ENCODE data around the gene TFDP2.

Gene TFDP2

DNA sequence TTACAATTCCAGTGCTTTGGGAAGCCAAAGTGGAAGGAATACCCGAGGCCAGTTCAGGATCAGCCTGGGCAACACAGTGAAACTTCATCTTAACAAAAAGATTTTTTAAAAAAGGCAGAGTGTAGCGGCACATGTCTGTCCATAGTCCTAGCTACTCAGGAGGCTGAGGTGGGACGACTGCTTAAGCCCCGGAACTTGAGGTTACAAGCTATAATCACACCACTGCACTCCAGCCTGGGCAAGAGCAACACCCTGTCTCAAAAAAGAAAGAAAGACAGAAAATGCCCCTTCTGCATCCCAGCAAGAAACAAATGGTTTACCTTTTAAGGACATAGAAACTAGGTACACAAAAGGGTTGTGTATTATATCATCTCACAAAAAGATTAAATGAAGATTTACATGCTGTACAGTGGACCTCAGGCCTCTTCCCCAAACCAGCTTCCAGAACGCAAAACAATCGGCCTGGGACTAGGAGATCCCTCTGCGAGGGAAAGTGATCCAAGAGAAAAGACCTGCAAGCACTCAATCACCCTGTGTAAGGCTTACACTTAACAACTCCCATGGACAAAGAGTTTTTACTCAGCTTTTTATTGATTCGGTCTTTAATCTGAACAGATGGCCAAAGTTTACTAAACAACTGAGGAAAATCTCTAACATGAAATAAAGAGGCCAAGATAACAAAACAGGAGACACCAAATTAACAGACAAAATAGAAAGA is 21.2 kb downstream of the TFDP2 start:
- Histone ChIP-seq H3K4me3 (ENCODE audit: low read depth in 1 of 5, low read length in 5 of 5) (no peak overlapping the region), H3K9me3 (ENCODE audit: control insufficient read depth in 5 of 5, low read length in 5 of 5) (no peaks in the 10 kb centered on the region), H3K27ac (ENCODE audit: low read depth, low read length) (no peak overlapping the region), H3K4me1 (ENCODE audit: control insufficient read depth in 5 of 5, insufficient read depth in 5 of 5, low read length in 5 of 5) (peaks cover 0 to 3% (median 0%) of the 10 kb centered on the region in 5 donors), H3K9ac (ENCODE audit: low read length in 5 of 5) (peak overlapping the region in 1 of 5 donors; percentile 5), H3K27me3 (ENCODE audit: control insufficient read depth in 5 of 5, insufficient read depth in 4 of 5, low read length in 5 of 5) (no peaks in the 10 kb centered on the region), H3K36me3 (ENCODE audit: control insufficient read depth in 5 of 5, insufficient read depth in 5 of 5, low read length in 5 of 5) (no peaks in the 10 kb centered on the region)

DNA sequence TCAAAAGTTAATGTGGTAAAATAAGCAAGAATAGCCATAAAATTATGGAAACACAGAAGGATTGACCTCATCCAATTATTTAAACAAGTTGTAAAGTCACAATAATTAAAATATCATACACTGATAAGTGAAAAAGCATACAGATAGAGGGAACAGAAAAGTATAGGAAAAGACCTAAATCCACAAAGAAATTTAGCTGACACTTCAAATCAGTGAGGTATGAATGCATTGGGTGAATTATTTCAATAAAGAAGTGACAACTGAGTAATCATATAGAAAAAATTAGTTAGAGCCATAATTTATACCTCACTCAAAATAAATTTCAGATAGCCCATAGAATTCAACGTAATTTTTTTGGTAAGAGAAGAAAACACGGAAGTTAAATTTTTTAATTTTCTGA is 25.1 kb downstream of the TFDP2 start:
- Histone ChIP-seq H3K4me3 (ENCODE audit: low read depth in 1 of 5, low read length in 5 of 5) (no peak overlapping the region), H3K27ac (ENCODE audit: low read depth, low read length) (no peak overlapping the region), H3K9ac (ENCODE audit: low read length in 5 of 5) (no peak overlapping the region), H3K4me1 (ENCODE audit: control insufficient read depth in 5 of 5, insufficient read depth in 5 of 5, low read length in 5 of 5) (peaks cover 0 to 16% (median 7%) of the 10 kb centered on the region in 5 donors), H3K36me3 (ENCODE audit: control insufficient read depth in 5 of 5, insufficient read depth in 5 of 5, low read length in 5 of 5) (no peaks in the 10 kb centered on the region), H3K9me3 (ENCODE audit: control insufficient read depth in 5 of 5, low read length in 5 of 5) (no peaks in the 10 kb centered on the region), H3K27me3 (ENCODE audit: control insufficient read depth in 5 of 5, insufficient read depth in 4 of 5, low read length in 5 of 5) (no peaks in the 10 kb centered on the region)

DNA sequence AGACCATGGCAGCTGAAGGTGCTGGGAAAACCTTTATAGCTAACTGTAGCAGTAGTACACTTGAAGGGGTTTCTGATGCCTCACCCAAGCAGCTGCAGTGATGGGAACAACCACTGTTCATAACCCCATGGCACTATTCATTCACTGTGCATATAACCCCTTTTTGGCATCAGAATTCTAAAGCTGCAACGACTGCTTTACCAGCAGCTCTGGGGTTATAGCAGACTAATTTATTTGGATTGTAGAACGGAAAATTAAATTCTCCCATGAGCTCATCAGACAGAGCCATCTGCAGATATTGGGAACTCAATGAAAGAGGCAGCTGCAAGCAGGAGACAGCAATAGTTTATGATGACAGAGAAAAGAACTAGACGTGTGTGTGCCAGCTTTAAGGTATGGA is 28.6 kb downstream of the TFDP2 start:
- Histone ChIP-seq H3K4me1 (ENCODE audit: control insufficient read depth in 5 of 5, insufficient read depth in 5 of 5, low read length in 5 of 5) (peaks cover 0 to 37% (median 17%) of the 10 kb centered on the region in 5 donors), H3K9ac (ENCODE audit: low read length in 5 of 5) (no peak overlapping the region), H3K9me3 (ENCODE audit: control insufficient read depth in 5 of 5, low read length in 5 of 5) (no peaks in the 10 kb centered on the region), H3K4me3 (ENCODE audit: low read depth in 1 of 5, low read length in 5 of 5) (no peak overlapping the region), H3K27me3 (ENCODE audit: control insufficient read depth in 5 of 5, insufficient read depth in 4 of 5, low read length in 5 of 5) (no peaks in the 10 kb centered on the region), H3K27ac (ENCODE audit: low read depth, low read length) (peak overlapping the region; percentile 21), H3K36me3 (ENCODE audit: control insufficient read depth in 5 of 5, insufficient read depth in 5 of 5, low read length in 5 of 5) (no peaks in the 10 kb centered on the region)

DNA sequence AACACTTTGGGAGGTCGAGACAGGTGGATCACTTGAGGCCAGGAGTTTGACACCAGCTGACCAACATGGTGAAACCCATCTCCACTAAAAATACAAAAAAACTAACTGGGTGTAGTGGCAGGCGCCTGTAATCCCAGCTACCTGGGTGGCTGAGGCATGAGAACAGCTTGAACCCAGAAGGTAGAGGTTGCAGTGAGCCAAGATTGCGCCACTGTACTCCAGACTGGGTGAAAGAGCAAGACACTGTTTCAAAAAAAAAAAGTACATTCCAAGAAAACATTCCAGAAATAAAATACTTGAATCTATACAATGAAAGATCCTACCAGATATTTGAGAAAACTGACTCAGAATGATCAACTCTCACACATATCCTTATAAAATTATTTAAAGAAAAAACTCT is 30.4 kb downstream of the TFDP2 start:
- peaks cover 0 to 43% (median 20%) of the 10 kb centered on the region in 5 donors for H3K4me1 ChIP-seq (ENCODE audit: control insufficient read depth in 5 of 5, insufficient read depth in 5 of 5, low read length in 5 of 5)
- no peak overlapping the region for H3K4me3 ChIP-seq (ENCODE audit: low read depth in 1 of 5, low read length in 5 of 5)
- no peaks in the 10 kb centered on the region for H3K9me3 ChIP-seq (ENCODE audit: control insufficient read depth in 5 of 5, low read length in 5 of 5)
- no peak overlapping the region for H3K9ac ChIP-seq (ENCODE audit: low read length in 5 of 5)
- H3K27me3 ChIP-seq (ENCODE audit: control insufficient read depth in 5 of 5, insufficient read depth in 4 of 5, low read length in 5 of 5), result no peaks in the 10 kb centered on the region
- no peak overlapping the region for H3K27ac ChIP-seq (ENCODE audit: low read depth, low read length)
- no peaks in the 10 kb centered on the region for H3K36me3 ChIP-seq (ENCODE audit: control insufficient read depth in 5 of 5, insufficient read depth in 5 of 5, low read length in 5 of 5)

DNA sequence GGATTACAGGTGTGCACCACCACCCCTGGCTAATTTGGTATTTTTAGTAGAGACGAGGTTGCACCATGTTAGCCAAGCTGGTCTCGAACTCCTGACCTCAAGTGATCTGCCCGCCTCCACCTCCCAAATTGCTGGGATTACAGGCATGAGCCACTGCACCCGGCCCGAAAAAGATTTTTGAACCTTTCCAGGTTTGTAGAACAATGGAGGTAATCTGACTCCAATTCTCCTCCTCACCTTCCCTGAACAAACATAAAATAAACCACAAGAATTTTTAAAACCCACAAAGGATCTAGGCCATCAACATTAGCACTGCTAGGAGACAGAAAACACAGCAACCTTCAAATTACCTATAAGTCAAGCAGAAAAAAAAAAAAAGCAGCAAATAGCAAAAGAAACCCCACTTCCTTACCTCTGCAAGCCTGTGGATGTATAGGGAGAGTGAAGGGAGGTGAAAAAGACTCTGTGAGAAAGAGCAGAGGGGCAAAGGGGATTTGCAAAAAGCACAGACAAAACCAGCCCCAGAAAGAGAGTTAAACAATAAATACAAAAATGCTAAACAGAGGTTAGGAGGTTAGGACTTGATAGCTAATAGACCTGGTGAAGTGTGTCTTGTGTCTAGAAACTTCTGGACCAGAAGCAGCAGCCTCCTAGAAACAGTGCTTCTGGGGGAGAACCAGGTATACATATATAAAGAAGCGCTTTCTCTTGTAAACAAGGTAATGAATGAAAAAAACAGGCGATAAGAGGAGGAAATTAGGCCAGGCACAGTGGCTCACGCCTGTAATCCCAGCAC is 32.1 kb downstream of the TFDP2 start:
- H3K36me3 ChIP-seq (ENCODE audit: control insufficient read depth in 5 of 5, insufficient read depth in 5 of 5, low read length in 5 of 5), result no peaks in the 10 kb centered on the region
- no peak overlapping the region for H3K4me3 ChIP-seq (ENCODE audit: low read depth in 1 of 5, low read length in 5 of 5)
- H3K9me3 ChIP-seq (ENCODE audit: control insufficient read depth in 5 of 5, low read length in 5 of 5), result peaks cover 0 to 3% (median 2%) of the 10 kb centered on the region in 5 donors
- peak overlapping the region; percentile 81 for H3K27ac ChIP-seq (ENCODE audit: low read depth, low read length)
- H3K4me1 ChIP-seq (ENCODE audit: control insufficient read depth in 5 of 5, insufficient read depth in 5 of 5, low read length in 5 of 5), result peaks cover 0 to 39% (median 17%) of the 10 kb centered on the region in 5 donors
- peak overlapping the region in 1 of 5 donors; percentile 28 for H3K9ac ChIP-seq (ENCODE audit: low read length in 5 of 5)
- no peaks in the 10 kb centered on the region for H3K27me3 ChIP-seq (ENCODE audit: control insufficient read depth in 5 of 5, insufficient read depth in 4 of 5, low read length in 5 of 5)

DNA sequence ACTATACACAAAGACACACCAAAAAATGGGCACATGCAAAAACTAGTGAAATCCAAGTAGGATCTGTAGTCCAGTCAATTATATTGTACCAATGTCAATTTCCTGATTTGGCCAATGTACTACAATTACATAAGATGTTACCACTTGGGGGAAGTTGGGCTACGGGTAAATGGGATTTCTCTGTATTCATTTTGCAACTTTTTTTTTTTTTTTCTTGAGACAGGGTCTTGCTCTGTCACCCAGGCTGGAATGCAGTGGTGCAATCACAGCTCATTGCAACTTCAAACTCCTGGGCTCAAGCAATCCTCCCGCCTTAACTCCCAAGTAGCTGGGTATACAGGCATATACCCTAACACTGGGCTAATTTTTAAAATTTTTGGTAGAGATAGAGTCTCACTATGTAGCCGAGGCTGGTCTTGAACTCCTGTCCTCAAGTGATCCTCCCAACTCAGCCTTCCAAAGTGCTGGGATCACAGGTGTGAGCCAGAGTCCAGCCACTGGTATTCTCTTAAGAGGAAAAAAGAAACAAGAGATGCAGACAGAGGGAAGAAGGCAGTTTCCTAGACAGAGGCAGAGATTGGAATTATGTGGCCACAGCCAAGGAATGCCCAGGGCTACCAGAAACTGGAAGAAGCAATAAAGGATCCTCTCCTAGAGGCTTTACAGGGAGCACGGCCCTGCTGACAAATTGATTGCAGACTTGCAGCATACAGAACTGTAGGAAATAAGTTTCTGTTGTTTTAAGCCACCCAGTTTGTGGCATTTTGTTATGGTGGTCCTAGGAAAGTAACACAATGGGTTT is 33.3 kb downstream of the TFDP2 start:
- Histone ChIP-seq H3K4me1 (ENCODE audit: control insufficient read depth in 5 of 5, insufficient read depth in 5 of 5, low read length in 5 of 5) (peaks cover 0 to 38% (median 17%) of the 10 kb centered on the region in 5 donors), H3K9me3 (ENCODE audit: control insufficient read depth in 5 of 5, low read length in 5 of 5) (peaks cover 0 to 4% (median 2%) of the 10 kb centered on the region in 5 donors), H3K36me3 (ENCODE audit: control insufficient read depth in 5 of 5, insufficient read depth in 5 of 5, low read length in 5 of 5) (no peaks in the 10 kb centered on the region), H3K27ac (ENCODE audit: low read depth, low read length) (peak overlapping the region; percentile 81), H3K27me3 (ENCODE audit: control insufficient read depth in 5 of 5, insufficient read depth in 4 of 5, low read length in 5 of 5) (no peaks in the 10 kb centered on the region), H3K4me3 (ENCODE audit: low read depth in 1 of 5, low read length in 5 of 5) (no peak overlapping the region), H3K9ac (ENCODE audit: low read length in 5 of 5) (peak overlapping the region in 2 of 5 donors; percentile 45 to 63)

DNA sequence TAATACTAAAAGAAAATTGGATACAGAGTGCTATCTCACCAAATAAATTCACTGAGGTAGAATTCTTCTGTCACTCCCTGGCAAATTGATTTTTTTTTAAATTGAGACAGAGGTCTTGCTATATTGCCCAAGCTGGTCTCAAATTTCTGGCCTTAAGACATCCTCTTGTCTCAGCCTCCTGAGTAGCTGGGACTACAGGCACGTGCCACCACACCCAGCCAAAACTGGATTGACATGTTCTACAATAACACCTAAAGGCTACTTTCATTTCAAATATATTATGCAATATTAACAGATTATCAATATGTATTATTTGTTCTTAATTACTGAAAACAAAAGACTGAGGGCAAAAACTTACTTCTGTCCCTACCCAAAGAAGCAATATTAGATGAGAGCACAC is 36.7 kb downstream of the TFDP2 start:
- no peak overlapping the region for H3K9ac ChIP-seq (ENCODE audit: low read length in 5 of 5)
- H3K4me3 ChIP-seq (ENCODE audit: low read depth in 1 of 5, low read length in 5 of 5), result no peak overlapping the region
- H3K36me3 ChIP-seq (ENCODE audit: control insufficient read depth in 5 of 5, insufficient read depth in 5 of 5, low read length in 5 of 5), result no peaks in the 10 kb centered on the region
- H3K9me3 ChIP-seq (ENCODE audit: control insufficient read depth in 5 of 5, low read length in 5 of 5), result peaks cover 0 to 4% (median 2%) of the 10 kb centered on the region in 5 donors
- H3K27ac ChIP-seq (ENCODE audit: low read depth, low read length), result no peak overlapping the region
- no peaks in the 10 kb centered on the region for H3K27me3 ChIP-seq (ENCODE audit: control insufficient read depth in 5 of 5, insufficient read depth in 4 of 5, low read length in 5 of 5)
- peaks cover 0 to 27% (median 13%) of the 10 kb centered on the region in 5 donors for H3K4me1 ChIP-seq (ENCODE audit: control insufficient read depth in 5 of 5, insufficient read depth in 5 of 5, low read length in 5 of 5)

DNA sequence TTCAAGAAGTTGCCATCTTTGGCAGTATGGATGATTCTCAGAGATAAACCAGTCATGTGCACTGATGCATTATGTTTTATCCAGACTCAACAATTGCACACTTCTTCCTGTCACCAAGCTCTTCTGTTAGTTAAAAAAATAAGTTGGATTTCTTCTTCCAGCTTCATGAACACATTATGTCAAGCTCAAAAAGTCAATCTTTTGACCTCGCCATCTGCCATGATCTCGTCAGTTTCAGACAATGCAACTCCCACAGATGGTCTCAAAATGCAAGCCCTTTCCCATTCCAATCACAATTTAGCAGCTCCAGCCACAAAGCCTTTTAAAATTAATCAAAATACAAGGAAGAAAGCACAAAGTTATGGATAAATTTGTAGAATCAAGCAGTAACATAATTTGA is 42.8 kb downstream of the TFDP2 start:
- Histone ChIP-seq H3K36me3 (ENCODE audit: control insufficient read depth in 5 of 5, insufficient read depth in 5 of 5, low read length in 5 of 5) (no peaks in the 10 kb centered on the region), H3K9ac (ENCODE audit: low read length in 5 of 5) (no peak overlapping the region), H3K4me3 (ENCODE audit: low read depth in 1 of 5, low read length in 5 of 5) (no peak overlapping the region), H3K27me3 (ENCODE audit: control insufficient read depth in 5 of 5, insufficient read depth in 4 of 5, low read length in 5 of 5) (no peaks in the 10 kb centered on the region), H3K27ac (ENCODE audit: low read depth, low read length) (no peak overlapping the region), H3K9me3 (ENCODE audit: control insufficient read depth in 5 of 5, low read length in 5 of 5) (no peaks in the 10 kb centered on the region), H3K4me1 (ENCODE audit: control insufficient read depth in 5 of 5, insufficient read depth in 5 of 5, low read length in 5 of 5) (peaks cover 0 to 12% (median 0%) of the 10 kb centered on the region in 5 donors)

DNA sequence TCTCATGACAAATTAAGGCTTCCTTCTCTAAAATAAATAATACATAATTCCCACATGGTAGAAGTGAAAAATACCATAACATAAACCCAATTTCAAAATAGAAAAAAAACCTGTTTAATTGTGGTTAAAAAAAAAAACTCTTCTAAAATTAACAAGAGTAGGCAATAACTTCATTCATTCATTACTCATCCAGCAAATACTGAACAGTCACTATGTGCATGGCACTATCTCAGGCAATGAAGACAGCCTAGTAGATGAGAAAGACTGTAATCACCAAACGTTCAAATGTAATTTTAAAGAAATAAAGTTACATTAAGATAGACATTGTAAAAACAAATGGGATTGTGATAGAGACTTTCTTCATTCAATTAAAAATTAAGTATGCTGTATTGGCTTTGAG is 43.4 kb downstream of the TFDP2 start:
- H3K4me1 ChIP-seq (ENCODE audit: control insufficient read depth in 5 of 5, insufficient read depth in 5 of 5, low read length in 5 of 5), result peaks cover 0 to 12% (median 0%) of the 10 kb centered on the region in 5 donors
- H3K27ac ChIP-seq (ENCODE audit: low read depth, low read length), result no peak overlapping the region
- H3K9ac ChIP-seq (ENCODE audit: low read length in 5 of 5), result no peak overlapping the region
- H3K9me3 ChIP-seq (ENCODE audit: control insufficient read depth in 5 of 5, low read length in 5 of 5), result no peaks in the 10 kb centered on the region
- H3K4me3 ChIP-seq (ENCODE audit: low read depth in 1 of 5, low read length in 5 of 5), result no peak overlapping the region
- H3K36me3 ChIP-seq (ENCODE audit: control insufficient read depth in 5 of 5, insufficient read depth in 5 of 5, low read length in 5 of 5), result no peaks in the 10 kb centered on the region
- H3K27me3 ChIP-seq (ENCODE audit: control insufficient read depth in 5 of 5, insufficient read depth in 4 of 5, low read length in 5 of 5), result no peaks in the 10 kb centered on the region

Measured in subcutaneous abdominal adipose tissue (tissue), 5 donors.